ENCODE measurements around the gene NRN1.

The NRN1 gene

GRCh38 chr6:5996714-5997419 lies 9.9 kb downstream of the NRN1 start (continued):
- no peak for TF ChIP-seq ZNF530 (tag by site-specific recombination; IDR thresholded peaks at IDR 0.05; ENCODE audit: low read depth)
- peak; percentile 57; the same call in 1 of the 2 replicates for TF ChIP-seq ZBTB11 (tag by site-specific recombination; conservative IDR thresholded peaks at IDR 0.05; ENCODE audit: low read depth)
- no peak for TF ChIP-seq ZNF654 (tag by site-specific recombination; IDR thresholded peaks at IDR 0.05; ENCODE audit: low read depth)
- no peak for TF ChIP-seq HOXD13 (CRISPR knock-in tag; IDR thresholded peaks at IDR 0.05; ENCODE audit: borderline replicate concordance)
- TF ChIP-seq KLF10 (tag by site-specific recombination; IDR thresholded peaks at IDR 0.05): peak; percentile 21; the same call in 1 of the 2 replicates
- no peak for TF ChIP-seq ZNF830 (tag by site-specific recombination; IDR thresholded peaks at IDR 0.05; ENCODE audit: low read depth)
- TF ChIP-seq ZNF692 (tag by site-specific recombination; IDR thresholded peaks at IDR 0.05): no peak
- no peak for TF ChIP-seq AEBP2 (tag by site-specific recombination; IDR thresholded peaks at IDR 0.05; ENCODE audit: borderline replicate concordance)
- TF ChIP-seq KLF8 (tag by site-specific recombination; IDR thresholded peaks at IDR 0.05): 0 out of 2 replicates have a peak, but pooled peaks have one; percentile 8
- TF ChIP-seq ZNF2 (tag by site-specific recombination; IDR thresholded peaks at IDR 0.05): no peak
- TF ChIP-seq ZNF677 (tag by site-specific recombination; IDR thresholded peaks at IDR 0.05): no peak
- TF ChIP-seq ZNF146 (tag by site-specific recombination; IDR thresholded peaks at IDR 0.05): no peak
- TF ChIP-seq ZNF26 (tag by site-specific recombination; IDR thresholded peaks at IDR 0.05): no peak
- no peak for TF ChIP-seq ZNF645 (tag by site-specific recombination; IDR thresholded peaks at IDR 0.05)
- TF ChIP-seq WT1 (tag by site-specific recombination; IDR thresholded peaks at IDR 0.05): no peak
- TF ChIP-seq ZNF404 (tag by site-specific recombination; IDR thresholded peaks at IDR 0.05): no peak
- peak; percentile 26; the same call in 1 of the 2 replicates for TF ChIP-seq ZNF394 (tag by site-specific recombination; IDR thresholded peaks at IDR 0.05; ENCODE audit: borderline replicate concordance)
- no peak for TF ChIP-seq ZBTB1 (tag by site-specific recombination; IDR thresholded peaks at IDR 0.05)
- peak; percentile 39 for TF ChIP-seq SP2 (tag by site-specific recombination; IDR thresholded peaks at IDR 0.05)
- no peak for TF ChIP-seq ZNF624 (tag by site-specific recombination; IDR thresholded peaks at IDR 0.05)
- TF ChIP-seq PRDM4 (tag by site-specific recombination; IDR thresholded peaks at IDR 0.05): no peak
- 0 out of 2 replicates have a peak, but pooled peaks have one; percentile 22 for TF ChIP-seq KLF17 (tag by site-specific recombination; IDR thresholded peaks at IDR 0.05)
- no peak for TF ChIP-seq ZNF169 (tag by site-specific recombination; IDR thresholded peaks at IDR 0.05)
- peak; percentile 99 for TF ChIP-seq ZBTB44 (tag by site-specific recombination; IDR thresholded peaks at IDR 0.05)
